Measurements from ENCODE around the gene LRP1-AS. TPM values are rescaled to one million over a fixed set of nuclear protein-coding genes. Genes with fewer than 3 reads are reported as not detected.

LRP1-AS gene
- total and polyA plus RNA-seq, 7 experiments from 2014 or later = not detected

DNA sequence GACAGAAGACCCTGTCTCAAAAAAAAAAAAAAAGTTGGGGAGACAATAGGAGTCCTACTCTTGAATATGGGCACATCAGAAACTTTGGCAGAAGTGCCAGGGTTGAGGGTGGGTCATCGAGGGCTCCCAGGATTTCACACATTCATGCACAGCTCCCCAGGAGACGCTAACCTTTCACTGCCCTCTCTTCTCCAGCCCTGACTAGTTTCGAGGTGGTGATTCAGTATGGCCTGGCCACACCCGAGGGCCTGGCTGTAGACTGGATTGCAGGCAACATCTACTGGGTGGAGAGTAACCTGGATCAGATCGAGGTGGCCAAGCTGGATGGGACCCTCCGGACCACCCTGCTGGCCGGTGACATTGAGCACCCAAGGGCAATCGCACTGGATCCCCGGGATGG, 29.4 kb upstream of the LRP1-AS start:
- Mint-ChIP-seq H3K9me3 (no peaks in the 10 kb centered on the region), H3K4me3 (no peak overlapping the region), H3K27me3 (peaks cover 0 to 2% (median 0%) of the 10 kb centered on the region in 5 donors), H3K4me1 (peaks cover 0 to 4% (median 0%) of the 10 kb centered on the region in 7 donors), H3K27ac (peak overlapping the region in 1 of 9 donors; percentile 41), H3K36me3 (peaks cover 0 to 9% (median 0%) of the 10 kb centered on the region in 5 donors)
- intact Hi-C loops (cut with micrococcal nuclease) = no loop called here
- CTCF ChIA-PET = interaction anchor here (2.2 to 6.7 kb wide), 2 partner anchors 53 to 107 kb away, joined by 7 to 34 read pairs; no protein-coding TSS in a partner anchor
- Histone ChIP-seq H3K27ac (ENCODE audit: low read depth, low read length) (no peak overlapping the region), H3K4me3 (ENCODE audit: low read length) (no peak overlapping the region), H3K36me3 (ENCODE audit: control insufficient read depth in 2 of 3, insufficient read depth in 3 of 3, low read length in 3 of 3) (no peaks in the 10 kb centered on the region), H3K27me3 (ENCODE audit: control insufficient read depth in 2 of 2, insufficient read depth in 2 of 2, low read length in 2 of 2) (no peaks in the 10 kb centered on the region), H3K4me1 (ENCODE audit: control insufficient read depth in 2 of 2, insufficient read depth in 2 of 2, low read length in 2 of 2) (no peaks in the 10 kb centered on the region), H3K9me3 (ENCODE audit: control insufficient read depth in 2 of 3, low read length in 3 of 3) (no peaks in the 10 kb centered on the region)
- no peak for DNase-seq
- POLR2A ChIA-PET = no interaction called here
- ATAC-seq = no peak

DNA sequence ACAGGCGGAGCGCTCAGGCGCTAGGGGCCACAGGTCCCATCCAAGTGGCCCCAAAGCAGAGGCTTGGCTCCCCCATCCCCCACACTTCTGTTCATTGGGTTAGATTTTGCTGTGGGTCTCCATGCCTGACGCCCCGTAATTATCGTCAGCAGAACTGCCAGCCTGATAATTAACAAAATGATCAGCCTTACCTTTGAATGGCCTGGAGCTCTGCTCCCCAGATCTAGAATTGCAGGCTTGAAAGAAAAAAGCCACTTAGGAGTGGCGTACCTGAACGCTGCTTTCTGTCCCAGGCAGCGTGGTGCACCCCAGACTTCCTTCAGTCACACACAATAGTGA, 28.7 kb upstream of the LRP1-AS start:
- H3K4me3 Mint-ChIP-seq = no peak overlapping the region
- H3K27me3 ChIP-seq (ENCODE audit: control insufficient read depth in 2 of 2, insufficient read depth in 2 of 2, low read length in 2 of 2) = no peaks in the 10 kb centered on the region
- CTCF ChIA-PET = interaction anchor here (1.1 to 6.7 kb wide), 3 partner anchors 11 to 107 kb away, joined by 3 to 34 read pairs (median 7); no protein-coding TSS in a partner anchor
- peaks cover 0 to 12% (median 0%) of the 10 kb centered on the region in 5 donors for H3K36me3 Mint-ChIP-seq
- intact Hi-C loops (cut with micrococcal nuclease) = no loop called here
- H3K4me1 Mint-ChIP-seq = peaks cover 0 to 6% (median 0%) of the 10 kb centered on the region in 7 donors
- H3K27me3 Mint-ChIP-seq = no peaks in the 10 kb centered on the region
- no peak overlapping the region for H3K4me3 ChIP-seq (ENCODE audit: low read length)
- POLR2A ChIA-PET = no interaction called here
- H3K36me3 ChIP-seq (ENCODE audit: control insufficient read depth in 2 of 3, insufficient read depth in 3 of 3, low read length in 3 of 3) = no peaks in the 10 kb centered on the region
- no peaks in the 10 kb centered on the region for H3K4me1 ChIP-seq (ENCODE audit: control insufficient read depth in 2 of 2, insufficient read depth in 2 of 2, low read length in 2 of 2)
- no peaks in the 10 kb centered on the region for H3K9me3 Mint-ChIP-seq
- ATAC-seq (no peak), DNase-seq (no peak)
- no peak overlapping the region for H3K27ac Mint-ChIP-seq
- H3K9me3 ChIP-seq (ENCODE audit: control insufficient read depth in 2 of 3, low read length in 3 of 3) = no peaks in the 10 kb centered on the region
- H3K27ac ChIP-seq (ENCODE audit: low read depth, low read length) = no peak overlapping the region

DNA sequence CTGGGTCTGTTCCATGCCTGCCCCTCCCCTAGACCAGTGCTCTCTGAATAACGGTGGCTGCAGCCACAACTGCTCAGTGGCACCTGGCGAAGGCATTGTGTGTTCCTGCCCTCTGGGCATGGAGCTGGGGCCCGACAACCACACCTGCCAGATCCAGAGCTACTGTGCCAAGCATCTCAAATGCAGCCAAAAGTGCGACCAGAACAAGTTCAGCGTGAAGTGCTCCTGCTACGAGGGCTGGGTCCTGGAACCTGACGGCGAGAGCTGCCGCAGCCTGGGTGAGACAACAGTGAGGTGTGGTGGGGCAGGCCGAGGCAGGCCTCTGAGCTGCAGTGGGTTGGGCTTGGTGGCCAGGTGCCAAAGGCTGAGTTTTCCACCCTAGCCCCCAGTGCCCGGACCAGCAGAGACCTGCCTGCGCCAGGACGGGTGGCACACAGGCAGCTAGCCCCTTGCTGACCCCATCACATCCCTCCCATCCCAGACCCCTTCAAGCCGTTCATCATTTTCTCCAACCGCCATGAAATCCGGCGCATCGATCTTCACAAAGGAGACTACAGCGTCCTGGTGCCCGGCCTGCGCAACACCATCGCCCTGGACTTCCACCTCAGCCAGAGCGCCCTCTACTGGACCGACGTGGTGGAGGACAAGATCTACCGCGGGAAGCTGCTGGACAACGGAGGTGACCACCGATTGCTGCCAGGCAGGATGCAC, 28.2 kb upstream of the LRP1-AS start:
- H3K4me3 Mint-ChIP-seq = no peak overlapping the region
- intact Hi-C loops (cut with micrococcal nuclease) = no loop called here
- ATAC-seq = peak; percentile 63
- Histone ChIP-seq H3K4me1 (ENCODE audit: control insufficient read depth in 2 of 2, insufficient read depth in 2 of 2, low read length in 2 of 2) (no peaks in the 10 kb centered on the region), H3K27ac (ENCODE audit: low read depth, low read length) (no peak overlapping the region), H3K36me3 (ENCODE audit: control insufficient read depth in 2 of 3, insufficient read depth in 3 of 3, low read length in 3 of 3) (no peaks in the 10 kb centered on the region), H3K27me3 (ENCODE audit: control insufficient read depth in 2 of 2, insufficient read depth in 2 of 2, low read length in 2 of 2) (no peaks in the 10 kb centered on the region), H3K4me3 (ENCODE audit: low read length) (no peak overlapping the region), H3K9me3 (ENCODE audit: control insufficient read depth in 2 of 3, low read length in 3 of 3) (no peaks in the 10 kb centered on the region)
- H3K27ac Mint-ChIP-seq = peak overlapping the region in 1 of 9 donors; percentile 46
- DNase-seq = peak in 4 of 9 donors; percentile 13 to 66 (median 26)
- H3K9me3 Mint-ChIP-seq = no peaks in the 10 kb centered on the region
- H3K36me3 Mint-ChIP-seq = peaks cover 0 to 13% (median 0%) of the 10 kb centered on the region in 5 donors
- H3K27me3 Mint-ChIP-seq = no peaks in the 10 kb centered on the region
- ChIA-PET CTCF (interaction anchor here (0.6 to 6.7 kb wide), 4 partner anchors 11 to 500 kb away, joined by 3 to 34 read pairs (median 5); no protein-coding TSS in a partner anchor), POLR2A (no interaction called here)
- H3K4me1 Mint-ChIP-seq = peaks cover 0 to 6% (median 0%) of the 10 kb centered on the region in 7 donors

DNA sequence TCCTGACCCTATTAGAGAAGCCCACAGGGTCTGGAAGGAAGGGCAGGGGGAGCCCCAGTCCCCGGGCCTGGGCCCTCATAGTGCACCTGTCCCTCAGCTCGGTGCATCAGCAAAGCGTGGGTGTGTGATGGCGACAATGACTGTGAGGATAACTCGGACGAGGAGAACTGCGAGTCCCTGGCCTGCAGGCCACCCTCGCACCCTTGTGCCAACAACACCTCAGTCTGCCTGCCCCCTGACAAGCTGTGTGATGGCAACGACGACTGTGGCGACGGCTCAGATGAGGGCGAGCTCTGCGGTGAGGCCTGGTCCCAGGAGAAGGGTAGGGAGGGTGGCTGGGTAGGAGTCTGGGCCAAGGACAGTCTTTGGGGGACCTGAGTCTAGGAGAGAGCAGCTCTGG, 26.3 kb upstream of the LRP1-AS start:
- POLR2A ChIA-PET = no interaction called here
- DNase-seq = no peak

DNA sequence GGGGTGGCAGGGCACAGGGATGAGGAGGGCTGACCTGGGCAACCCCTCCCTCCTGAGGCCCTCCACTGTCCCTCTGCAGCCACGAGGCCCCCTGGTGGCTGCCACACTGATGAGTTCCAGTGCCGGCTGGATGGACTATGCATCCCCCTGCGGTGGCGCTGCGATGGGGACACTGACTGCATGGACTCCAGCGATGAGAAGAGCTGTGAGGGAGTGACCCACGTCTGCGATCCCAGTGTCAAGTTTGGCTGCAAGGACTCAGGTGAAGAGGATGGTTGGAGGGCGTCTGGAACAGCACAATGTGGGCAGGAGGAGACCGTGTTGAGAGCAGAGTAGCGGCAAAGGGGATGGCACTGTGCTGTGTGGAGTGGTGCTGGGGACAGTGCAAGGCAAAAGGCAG, 25.7 kb upstream of the LRP1-AS start:
- Mint-ChIP-seq H3K4me1 (peaks cover 0 to 6% (median 0%) of the 10 kb centered on the region in 7 donors), H3K4me3 (no peak overlapping the region), H3K27ac (no peak overlapping the region), H3K36me3 (peaks cover 0 to 9% (median 0%) of the 10 kb centered on the region in 5 donors), H3K27me3 (no peaks in the 10 kb centered on the region), H3K9me3 (no peaks in the 10 kb centered on the region)
- ChIA-PET CTCF (interaction anchor here (0.7 to 6.7 kb wide), 6 partner anchors 45 to 413 kb away, joined by 3 to 34 read pairs (median 4); partner anchors contain the start of gene LRP1), POLR2A (no interaction called here)
- Histone ChIP-seq H3K27ac (ENCODE audit: low read depth, low read length) (no peak overlapping the region), H3K27me3 (ENCODE audit: control insufficient read depth in 2 of 2, insufficient read depth in 2 of 2, low read length in 2 of 2) (no peaks in the 10 kb centered on the region), H3K4me1 (ENCODE audit: control insufficient read depth in 2 of 2, insufficient read depth in 2 of 2, low read length in 2 of 2) (no peaks in the 10 kb centered on the region), H3K9me3 (ENCODE audit: control insufficient read depth in 2 of 3, low read length in 3 of 3) (no peaks in the 10 kb centered on the region), H3K4me3 (ENCODE audit: low read length) (no peak overlapping the region), H3K36me3 (ENCODE audit: control insufficient read depth in 2 of 3, insufficient read depth in 3 of 3, low read length in 3 of 3) (no peaks in the 10 kb centered on the region)
- DNase-seq = peak in 2 of 9 donors; percentile 4 to 30
- peak; percentile 41 for ATAC-seq
- intact Hi-C loops (cut with micrococcal nuclease) = loop anchor here (1.0 kb wide), 1 partner anchor 49 kb away; no protein-coding TSS in a partner anchor

More for the DNA sequence above, 26.3 kb upstream of the LRP1-AS start:
- Histone ChIP-seq H3K4me3 (ENCODE audit: low read length) (no peak overlapping the region), H3K9me3 (ENCODE audit: control insufficient read depth in 2 of 3, low read length in 3 of 3) (no peaks in the 10 kb centered on the region), H3K36me3 (ENCODE audit: control insufficient read depth in 2 of 3, insufficient read depth in 3 of 3, low read length in 3 of 3) (no peaks in the 10 kb centered on the region), H3K4me1 (ENCODE audit: control insufficient read depth in 2 of 2, insufficient read depth in 2 of 2, low read length in 2 of 2) (no peaks in the 10 kb centered on the region), H3K27me3 (ENCODE audit: control insufficient read depth in 2 of 2, insufficient read depth in 2 of 2, low read length in 2 of 2) (no peaks in the 10 kb centered on the region), H3K27ac (ENCODE audit: low read depth, low read length) (no peak overlapping the region)
- H3K4me3 Mint-ChIP-seq = no peak overlapping the region
- H3K4me1 Mint-ChIP-seq = peaks cover 0 to 6% (median 0%) of the 10 kb centered on the region in 7 donors
- intact Hi-C loops (cut with micrococcal nuclease) = loop anchor here (1.0 kb wide), 1 partner anchor 49 kb away; no protein-coding TSS in a partner anchor
- ATAC-seq = no peak
- CTCF ChIA-PET = interaction anchor here (1.0 to 6.7 kb wide), 4 partner anchors 45 to 413 kb away, joined by 3 to 34 read pairs (median 4); partner anchors contain the start of gene LRP1
- H3K36me3 Mint-ChIP-seq = peaks cover 0 to 9% (median 0%) of the 10 kb centered on the region in 5 donors
- H3K9me3 Mint-ChIP-seq = no peaks in the 10 kb centered on the region
- no peaks in the 10 kb centered on the region for H3K27me3 Mint-ChIP-seq
- H3K27ac Mint-ChIP-seq = no peak overlapping the region

DNA sequence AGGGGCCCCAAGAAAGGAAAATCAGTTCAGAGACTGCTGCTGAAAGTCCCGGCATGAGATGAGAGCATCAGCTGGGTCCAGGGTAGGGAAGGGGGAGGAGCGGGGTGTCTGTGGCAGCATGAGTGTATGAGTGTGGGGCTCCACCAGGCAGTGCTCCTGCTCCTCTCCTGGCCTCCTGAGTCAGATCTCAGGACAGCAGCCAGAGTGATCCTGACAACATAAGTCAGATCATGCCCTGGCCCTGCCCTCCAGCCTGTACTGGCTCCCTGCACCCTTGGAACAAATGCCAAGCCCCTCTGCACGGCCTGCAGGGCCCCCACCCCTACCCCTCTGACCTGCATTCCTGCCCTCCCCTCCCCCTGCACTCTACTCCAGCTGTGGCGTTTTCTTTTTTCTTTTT, 24.2 kb upstream of the LRP1-AS start:
- CTCF ChIA-PET = interaction anchor here (6.7 kb wide), 1 partner anchor 48 kb away, joined by 34 read pairs; no protein-coding TSS in a partner anchor
- POLR2A ChIA-PET = no interaction called here
- Histone ChIP-seq H3K36me3 (ENCODE audit: control insufficient read depth in 2 of 3, insufficient read depth in 3 of 3, low read length in 3 of 3) (no peaks in the 10 kb centered on the region), H3K27ac (ENCODE audit: low read depth, low read length) (no peak overlapping the region), H3K4me3 (ENCODE audit: low read length) (no peak overlapping the region), H3K9me3 (ENCODE audit: control insufficient read depth in 2 of 3, low read length in 3 of 3) (no peaks in the 10 kb centered on the region), H3K4me1 (ENCODE audit: control insufficient read depth in 2 of 2, insufficient read depth in 2 of 2, low read length in 2 of 2) (no peaks in the 10 kb centered on the region), H3K27me3 (ENCODE audit: control insufficient read depth in 2 of 2, insufficient read depth in 2 of 2, low read length in 2 of 2) (no peaks in the 10 kb centered on the region)
- Mint-ChIP-seq H3K9me3 (no peaks in the 10 kb centered on the region), H3K27me3 (no peaks in the 10 kb centered on the region), H3K27ac (no peak overlapping the region), H3K36me3 (peaks cover 0 to 9% (median 0%) of the 10 kb centered on the region in 5 donors), H3K4me3 (no peak overlapping the region), H3K4me1 (peaks cover 0 to 6% (median 0%) of the 10 kb centered on the region in 7 donors)
- no peak for DNase-seq
- no peak for ATAC-seq
- intact Hi-C loops (cut with micrococcal nuclease) = no loop called here

Data from naive thymus-derived CD4-positive, alpha-beta T cell (primary cell).